ENCODE data around the gene LCA5.

DNA sequence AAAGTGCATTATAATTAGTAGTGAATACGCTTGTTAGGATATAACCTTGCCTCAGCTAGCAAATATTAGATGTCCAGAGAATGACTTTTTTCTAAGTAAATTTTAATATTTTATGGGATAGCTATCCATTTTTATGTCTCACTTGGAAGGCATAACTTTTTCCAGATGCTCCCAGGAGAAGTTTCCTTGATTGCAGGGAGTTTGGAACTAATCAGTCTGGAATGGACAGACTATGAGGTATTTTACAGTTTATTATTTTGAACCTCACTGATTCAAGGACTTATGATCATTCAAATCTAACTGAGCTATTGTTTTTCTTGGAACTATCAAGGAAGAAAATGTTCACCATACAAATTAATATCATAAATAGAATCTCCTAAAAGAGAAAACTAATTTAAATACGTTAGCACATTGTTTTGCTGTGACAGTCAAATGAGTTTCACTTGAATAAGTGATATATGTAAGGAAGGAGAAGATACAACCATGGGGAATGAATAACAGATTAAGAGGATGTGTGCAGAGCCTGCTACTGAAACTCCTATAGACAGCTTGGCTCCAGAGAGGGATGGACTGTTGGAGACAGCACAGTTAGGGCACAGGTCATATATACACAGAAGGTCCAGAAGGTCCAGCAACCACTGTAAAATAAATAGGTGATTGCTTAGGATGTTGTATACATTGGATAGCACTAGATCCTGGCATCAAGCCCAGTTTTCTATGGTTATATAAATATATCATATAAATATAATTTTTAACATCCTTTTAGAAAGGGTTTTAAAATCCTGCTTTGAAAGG lies 20.6 kb upstream of the LCA5 start:
- TF ChIP-seq, protein P1, sequence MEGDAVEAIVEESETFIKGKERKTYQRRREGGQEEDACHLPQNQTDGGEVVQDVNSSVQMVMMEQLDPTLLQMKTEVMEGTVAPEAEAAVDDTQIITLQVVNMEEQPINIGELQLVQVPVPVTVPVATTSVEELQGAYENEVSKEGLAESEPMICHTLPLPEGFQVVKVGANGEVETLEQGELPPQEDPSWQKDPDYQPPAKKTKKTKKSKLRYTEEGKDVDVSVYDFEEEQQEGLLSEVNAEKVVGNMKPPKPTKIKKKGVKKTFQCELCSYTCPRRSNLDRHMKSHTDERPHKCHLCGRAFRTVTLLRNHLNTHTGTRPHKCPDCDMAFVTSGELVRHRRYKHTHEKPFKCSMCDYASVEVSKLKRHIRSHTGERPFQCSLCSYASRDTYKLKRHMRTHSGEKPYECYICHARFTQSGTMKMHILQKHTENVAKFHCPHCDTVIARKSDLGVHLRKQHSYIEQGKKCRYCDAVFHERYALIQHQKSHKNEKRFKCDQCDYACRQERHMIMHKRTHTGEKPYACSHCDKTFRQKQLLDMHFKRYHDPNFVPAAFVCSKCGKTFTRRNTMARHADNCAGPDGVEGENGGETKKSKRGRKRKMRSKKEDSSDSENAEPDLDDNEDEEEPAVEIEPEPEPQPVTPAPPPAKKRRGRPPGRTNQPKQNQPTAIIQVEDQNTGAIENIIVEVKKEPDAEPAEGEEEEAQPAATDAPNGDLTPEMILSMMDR (IDR thresholded peaks at IDR 0.05) = no peak
- TF ChIP-seq POLR2AphosphoS5 (IDR thresholded peaks at IDR 0.05) (no peak), EP300 (IDR thresholded peaks at IDR 0.05; ENCODE audit: low read depth) (no peak)
